HT-29 (cell line): ENCODE data around the gene PEX13. TPM values are rescaled to one million over a fixed set of nuclear protein-coding genes. Genes with fewer than 3 reads are reported as not detected.
"Not testable (repeated sequence)": the region's sequence is repeated elsewhere in the genome, so short reads cannot be mapped to it uniquely, and the experiment has no call there.

Source experiments
- DNase-seq: peaks from one replicate; pipeline ENCODE4 v3.0.0-alpha.2; 2015; ENCODE audit warnings: low spot score
- total RNA-seq: library from RNA; depleted of rRNA; stranded (reverse); fragments of >200 nt; shearing (Covaris generic); gene quantifications from 2 replicates; pipeline ENCODE4 v1.2.3, GENCODE V29; 2014

The PEX13 gene
- total RNA-seq, 1 experiment from 2014 or later, result 19.8 TPM

DNA sequence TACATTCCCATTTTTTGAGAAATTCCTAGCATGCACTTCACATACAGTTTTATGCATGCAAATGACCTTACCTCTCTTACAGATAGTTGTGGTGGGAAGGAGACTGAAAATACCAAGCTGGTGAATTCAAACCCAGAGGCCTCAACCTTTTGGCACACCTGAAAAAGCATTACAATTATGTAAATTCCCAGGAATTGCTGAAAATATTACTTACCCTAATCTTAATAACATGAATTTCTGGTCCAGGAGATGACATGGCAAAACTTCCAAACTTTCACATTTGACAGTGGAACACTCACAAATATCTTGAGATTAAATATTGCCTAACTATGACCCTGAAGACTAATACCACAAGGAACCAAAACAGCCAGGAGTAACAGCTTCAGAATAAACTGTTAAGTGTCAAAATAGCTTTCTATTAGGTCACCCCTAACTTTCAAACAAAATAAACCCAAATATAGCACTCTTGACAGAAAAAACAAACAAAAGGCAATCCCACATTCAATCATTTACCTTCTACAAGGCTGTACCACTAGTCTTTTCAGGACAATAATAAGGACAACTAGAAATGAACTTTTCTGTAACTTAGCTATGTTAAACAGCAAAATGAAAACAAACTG, 10.9 kb upstream of the PEX13 start:
- DNase-seq, result no peak

DNA sequence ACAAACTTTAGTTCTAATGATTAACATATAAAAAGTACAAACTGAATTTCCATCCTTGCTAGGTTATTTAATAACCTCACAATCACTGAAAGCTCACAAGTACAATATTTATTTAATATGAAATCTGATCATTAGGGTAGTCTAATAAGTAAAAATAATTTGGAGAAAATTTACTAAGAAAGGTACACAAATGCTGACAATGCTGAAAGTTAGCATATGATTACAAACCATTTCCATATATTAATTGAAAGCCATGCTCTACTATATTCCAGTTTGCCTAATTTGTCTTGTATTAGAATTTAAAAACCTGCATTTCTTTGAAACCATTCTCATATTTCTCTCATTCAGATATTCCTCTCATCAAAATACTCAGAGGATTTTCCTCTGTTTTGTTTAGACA, 8.2 kb upstream of the PEX13 start:
- DNase-seq, result no peak

DNA sequence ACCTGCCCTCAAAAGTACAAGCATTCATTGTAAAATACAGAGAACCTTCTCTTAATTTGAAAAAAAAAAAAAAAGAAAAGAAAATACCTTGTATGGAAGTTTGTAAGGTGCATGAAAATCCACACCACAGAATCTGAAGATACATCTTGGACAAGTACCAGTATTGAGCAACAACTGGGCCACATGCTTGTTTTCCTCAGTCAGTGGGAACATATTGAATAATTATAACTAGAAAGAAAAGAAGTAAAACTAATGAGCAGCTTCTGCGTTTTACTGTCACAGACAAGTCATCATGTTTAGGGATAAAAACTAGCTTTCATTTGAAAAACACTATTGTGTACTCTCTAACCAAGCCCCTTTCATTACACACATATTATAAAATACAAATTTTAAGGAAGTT, 5.8 kb upstream of the PEX13 start:
- DNase-seq, result no peak

DNA sequence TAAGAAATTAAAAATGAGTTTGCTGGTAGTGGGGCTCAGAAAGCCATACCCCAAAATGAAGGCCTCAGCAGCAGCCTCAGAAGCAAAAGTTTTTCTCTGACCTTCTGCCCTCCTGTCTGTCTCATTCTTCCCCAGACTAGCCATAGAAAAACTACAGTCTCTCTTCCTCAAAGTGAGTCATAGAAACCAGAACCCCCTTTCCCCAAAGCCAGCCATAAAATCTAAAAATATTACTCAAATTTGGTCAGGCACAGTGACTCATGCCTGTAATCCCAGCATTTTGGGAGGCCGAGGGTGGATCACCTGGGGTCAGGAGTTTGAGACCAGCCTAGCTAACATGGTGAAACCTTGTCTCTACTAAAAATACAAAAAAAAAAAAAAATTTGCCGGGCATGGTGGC, 5.2 kb upstream of the PEX13 start:
- not testable (repeated sequence) for DNase-seq

DNA sequence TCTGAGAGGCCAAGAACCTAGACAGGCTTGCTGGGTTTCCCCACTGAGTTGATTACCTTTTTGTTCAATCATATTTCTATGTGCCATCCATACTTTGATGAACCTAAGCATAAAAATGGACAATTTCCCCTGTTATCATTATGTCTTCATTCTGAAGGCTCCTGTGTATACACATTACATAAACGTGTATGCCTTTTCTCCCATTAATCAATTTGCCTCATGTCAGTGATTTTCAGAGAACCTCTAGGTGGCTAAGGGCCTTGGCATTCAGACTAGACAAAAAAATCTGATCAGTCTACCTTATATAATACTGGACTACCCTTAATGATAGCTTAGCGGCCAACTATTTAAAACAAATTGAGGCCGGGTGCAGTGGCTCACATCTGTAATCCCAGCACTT, 4.1 kb upstream of the PEX13 start:
- DNase-seq, result no peak

DNA sequence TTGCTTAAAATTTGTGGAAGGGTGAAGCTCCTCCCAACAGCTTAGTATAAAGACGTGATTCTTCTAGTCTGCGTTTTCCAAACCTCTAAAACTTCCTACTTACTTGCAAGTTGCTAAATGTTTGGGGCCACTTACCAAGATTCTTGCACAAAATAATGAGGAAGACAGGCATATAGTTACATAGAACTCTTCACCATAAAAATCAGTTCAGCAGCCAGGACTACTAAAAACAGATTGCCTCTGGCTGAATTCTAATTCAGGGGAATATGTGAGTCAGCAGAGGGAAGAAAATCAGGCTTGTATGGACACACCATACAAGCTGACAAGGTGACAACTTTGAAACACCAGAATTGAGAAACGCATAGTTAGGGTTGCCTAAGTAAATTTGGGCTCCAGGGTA, 2.8 kb upstream of the PEX13 start:
- no peak for DNase-seq

DNA sequence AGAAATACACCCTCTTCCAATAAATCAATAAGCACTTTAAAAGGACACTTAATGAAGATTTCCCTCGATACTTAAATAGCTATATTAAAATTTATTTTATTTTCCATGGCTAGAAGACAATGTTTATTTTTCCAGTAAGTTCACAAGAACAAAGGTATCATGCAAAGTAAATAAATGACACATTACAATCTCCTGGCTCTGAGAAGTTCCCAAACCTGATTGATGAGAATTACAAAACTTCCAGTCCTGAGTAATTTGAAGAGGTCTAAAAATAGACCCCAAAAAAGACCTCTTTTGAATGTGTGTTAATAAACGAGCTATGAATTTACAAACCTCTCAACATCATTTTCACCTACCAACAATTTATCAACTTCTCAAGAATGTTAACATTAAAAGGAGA, 1.5 kb upstream of the PEX13 start:
- peak; percentile 75 for DNase-seq

DNA sequence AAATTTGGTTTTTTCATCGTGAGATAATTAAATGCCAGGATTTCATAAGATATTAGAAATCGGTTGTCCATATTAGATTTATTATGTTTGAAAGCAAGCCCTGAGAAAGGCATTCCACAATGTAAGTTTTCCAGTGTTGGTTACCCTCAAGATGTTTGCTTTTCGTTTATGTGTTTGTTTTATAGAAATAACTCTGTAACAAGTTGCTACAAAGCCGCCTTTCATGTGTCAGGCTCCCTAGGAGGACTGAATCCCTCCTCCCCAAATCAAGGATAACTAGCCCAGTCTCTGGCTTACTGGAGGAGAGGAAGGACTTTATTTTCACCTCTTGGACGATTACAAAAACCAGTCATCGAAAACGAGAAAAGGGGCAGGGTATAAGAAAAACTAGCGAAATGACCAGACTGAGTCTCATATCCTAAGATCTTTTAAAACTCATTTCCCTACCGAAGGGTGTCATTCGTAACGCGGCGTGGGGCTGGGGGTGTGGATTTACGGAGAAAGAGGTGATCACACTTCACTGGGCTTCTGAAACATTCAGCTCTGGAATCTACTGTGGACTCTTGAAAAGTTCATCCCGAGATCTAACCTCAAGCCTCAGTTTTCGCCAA, 1.0 kb upstream of the PEX13 start:
- peak; percentile 63 for DNase-seq

DNA sequence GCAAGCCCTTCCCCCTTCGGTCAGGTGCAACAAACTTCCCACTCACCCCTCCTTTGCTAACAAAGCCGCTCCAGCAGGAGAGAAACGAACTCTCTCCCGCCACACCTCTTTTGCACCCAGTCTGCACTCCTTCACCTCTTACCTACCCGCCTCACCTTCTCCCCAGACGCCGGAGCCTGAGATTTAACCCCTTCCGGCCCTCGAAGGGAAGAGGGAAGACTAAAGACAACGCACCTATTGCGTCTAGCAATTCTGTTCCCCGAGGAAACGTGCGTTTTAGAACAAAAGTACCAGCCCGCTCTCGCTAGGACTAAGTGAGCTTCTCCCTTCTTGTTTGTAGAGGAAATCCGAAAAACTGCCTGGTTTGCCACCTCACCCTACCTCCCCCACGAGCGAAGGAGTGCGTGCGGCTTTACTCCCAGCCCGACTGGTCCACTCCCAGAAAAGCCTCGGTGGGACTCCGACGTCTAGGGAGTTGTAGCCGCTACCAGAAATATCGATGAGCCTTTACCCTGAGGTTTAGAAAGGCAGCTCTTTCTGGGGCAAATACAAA, 441 bp upstream of the PEX13 start:
- DNase-seq, result peak; percentile 95

DNA sequence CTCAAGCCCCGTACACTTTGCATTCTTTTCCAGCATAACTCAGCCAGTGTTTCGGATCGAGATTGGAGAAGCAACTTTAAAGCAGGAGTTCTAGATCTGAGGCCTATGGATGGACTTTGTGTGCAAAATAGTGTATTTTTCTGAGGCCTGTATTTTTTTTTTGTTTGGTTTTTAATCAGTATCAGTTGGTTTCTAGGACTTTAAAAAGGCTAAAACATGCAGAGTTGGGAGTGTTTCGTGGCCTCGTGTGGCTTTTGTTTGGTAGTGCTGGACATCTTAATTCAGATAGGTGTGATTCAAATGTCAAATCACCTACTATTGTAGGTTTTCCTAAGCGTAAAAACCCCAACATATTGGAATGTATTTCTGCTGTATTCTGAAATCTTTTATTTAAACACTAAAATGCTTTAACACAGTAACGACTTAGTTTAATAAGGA, 817 bp downstream of the PEX13 start:
- peak; percentile 70 for DNase-seq

DNA sequence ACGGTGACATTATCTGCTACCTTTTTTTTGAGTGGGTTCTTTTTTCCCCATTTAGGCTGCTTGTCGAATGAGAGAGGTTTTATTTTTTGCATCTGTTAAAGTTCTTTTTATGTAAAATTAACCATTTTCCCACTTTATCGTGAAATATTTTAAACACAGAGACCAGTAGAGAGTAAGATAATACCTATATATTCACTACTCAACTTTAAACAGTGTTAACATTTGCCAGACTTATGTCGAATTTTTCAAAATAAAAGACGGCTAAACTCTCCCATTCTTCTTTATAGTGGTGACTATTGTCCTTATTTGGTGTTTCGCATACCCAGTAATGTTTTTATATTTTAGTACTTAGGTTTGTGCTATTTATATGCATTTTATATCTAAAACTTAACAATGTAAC, 1.3 kb downstream of the PEX13 start:
- no peak for DNase-seq

DNA sequence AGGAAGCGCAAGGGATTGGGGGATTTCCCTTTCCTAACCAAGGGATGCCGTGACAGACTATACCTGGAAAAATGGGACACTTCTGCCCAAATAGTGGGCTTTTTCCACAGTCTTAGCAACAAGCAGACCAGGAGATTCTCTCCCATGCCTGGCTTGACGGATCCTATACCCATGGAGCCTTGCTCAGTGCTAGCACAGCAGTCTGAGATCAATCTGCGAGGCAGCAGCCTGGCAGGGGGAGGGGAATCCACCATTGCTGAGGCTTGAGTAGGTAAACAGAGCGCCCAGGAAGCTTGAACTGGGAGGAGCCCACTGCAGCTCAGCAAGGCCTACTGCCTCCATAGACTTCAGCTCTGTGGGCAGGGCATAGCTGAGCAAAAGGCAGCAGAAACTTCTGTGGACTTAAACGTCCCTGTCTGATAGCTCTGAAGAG, 3.7 kb downstream of the PEX13 start:
- no peak for DNase-seq

DNA sequence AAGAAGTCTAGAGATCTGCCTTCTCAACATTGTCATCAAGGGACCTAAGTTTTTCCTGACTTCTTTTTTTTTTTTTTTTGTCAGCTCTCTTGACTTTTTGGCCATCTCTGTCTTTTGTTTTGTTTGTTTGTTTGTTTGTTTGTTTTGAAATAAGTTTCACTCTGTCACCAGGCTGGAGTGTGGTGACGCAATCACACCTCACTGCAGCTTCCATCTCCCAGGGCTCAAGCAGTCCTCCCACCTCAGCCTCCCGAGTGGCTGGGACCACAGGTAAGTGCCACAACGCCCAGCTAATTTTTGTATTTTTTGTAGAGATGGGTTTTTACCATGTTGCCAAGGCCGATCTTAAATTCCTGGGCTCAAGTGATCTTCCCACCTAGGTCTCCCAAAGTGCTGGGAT, 6.2 kb downstream of the PEX13 start:
- no peak for DNase-seq

DNA sequence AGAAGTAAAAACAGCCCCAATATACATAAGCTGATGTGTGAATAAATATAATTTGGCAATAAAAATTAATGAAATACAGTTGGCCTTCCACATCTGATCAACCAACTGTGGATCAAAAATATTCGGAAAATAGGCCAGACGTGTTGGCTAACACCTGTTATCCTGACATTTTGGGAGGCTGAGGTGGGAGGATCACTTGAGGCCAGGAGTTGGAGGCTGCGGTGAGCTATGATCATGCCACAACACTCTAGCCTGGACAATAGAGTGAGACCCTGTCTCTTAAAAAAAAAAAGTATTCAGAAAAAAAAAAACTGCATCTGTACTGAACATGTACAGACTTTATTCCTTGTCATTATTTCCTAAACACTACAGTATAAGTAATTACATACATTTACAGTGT, 12.0 kb downstream of the PEX13 start:
- DNase-seq, result no peak

DNA sequence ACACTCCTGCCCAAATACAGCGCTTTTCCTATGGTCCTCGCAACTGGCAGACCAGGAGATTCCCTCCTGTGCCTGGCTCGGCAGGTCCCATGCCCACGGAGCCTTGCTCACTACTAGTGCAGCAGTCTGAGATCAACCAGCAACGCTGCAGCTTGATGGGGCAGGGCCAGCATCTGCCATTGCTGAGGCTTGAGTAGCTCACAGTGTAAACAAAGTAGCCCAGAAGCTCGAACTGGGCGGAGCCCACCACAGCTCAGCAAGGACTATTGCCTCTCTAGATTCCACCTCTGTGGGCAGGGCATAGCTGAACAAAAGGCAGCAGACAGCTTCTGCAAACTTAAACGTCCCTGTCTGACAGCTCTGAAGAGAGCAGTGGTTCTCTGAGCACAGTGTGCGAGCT, 17.1 kb downstream of the PEX13 start:
- not testable (repeated sequence) for DNase-seq

DNA sequence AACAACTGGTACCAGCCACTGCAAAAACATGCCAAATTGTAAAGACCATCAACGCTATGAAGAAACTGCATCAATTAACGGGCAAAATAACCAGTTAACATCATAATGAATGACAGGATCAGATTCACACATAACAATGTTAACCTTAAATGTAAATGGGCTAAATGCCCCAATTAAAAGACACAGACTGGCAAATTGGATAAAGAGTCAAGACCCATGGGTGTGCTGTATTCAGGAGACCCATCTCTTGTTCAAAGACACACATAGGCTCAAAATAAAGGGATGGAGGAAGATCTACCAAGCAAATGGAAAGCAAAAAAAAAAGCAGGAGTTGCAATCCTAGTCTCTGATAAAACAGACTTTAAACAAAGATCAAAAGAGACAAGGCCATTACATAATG, 19.1 kb downstream of the PEX13 start:
- not testable (repeated sequence) for DNase-seq

DNA sequence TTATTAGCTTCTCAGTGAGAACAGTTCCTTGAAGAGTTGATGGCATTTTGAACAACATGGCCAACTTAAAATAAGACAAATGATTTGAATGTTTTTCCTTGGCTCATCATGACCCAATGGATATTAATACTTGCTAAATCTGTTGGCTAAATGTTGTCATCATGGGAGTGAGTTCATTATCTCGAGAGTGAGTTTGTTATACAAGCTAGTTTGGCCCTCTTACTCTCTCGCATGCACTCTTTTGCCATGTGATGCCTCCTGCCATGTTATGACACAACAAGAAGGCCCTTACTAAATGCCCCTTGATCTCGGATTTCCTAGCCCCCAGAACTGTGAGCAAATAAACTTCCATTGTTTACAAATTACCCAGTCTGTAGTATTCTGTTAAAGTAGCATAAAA, 25.3 kb downstream of the PEX13 start:
- no peak for DNase-seq

DNA sequence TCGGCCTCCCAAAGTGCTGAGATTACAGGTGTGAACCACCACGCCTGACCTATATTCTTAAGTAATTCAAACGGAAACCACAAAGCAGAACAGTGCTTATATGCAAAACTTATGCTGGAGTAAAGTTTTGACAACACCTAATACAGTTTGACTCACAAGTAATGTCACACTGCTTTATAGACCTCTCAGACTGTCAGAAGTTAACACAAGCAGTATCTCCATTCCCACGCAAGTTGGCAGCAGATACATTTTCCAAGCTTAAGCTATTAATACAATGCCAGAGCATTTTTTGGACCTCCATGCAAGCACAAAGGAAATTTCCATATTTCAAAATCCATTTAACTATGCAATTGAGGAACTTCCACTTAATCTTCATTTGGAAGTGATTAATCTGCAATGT, 27.1 kb downstream of the PEX13 start:
- no peak for DNase-seq

DNA sequence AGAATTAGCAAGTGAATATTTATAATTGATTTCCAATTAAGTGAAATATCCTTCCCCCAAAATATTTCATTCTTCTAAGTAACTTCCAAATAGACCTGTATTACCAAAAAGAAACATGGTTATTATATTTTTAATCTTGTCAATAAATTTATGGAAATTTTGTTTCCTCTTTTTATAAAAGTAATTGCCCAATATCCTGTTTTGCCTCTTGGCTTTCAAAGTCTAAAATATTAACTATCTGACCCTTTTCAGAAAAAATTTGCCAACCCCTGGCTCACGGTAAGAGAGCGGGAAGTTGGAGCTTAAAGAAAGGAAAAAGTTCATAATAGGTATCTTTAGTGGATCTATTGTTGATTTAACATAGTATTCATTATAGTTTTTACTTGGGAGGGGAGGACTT, 27.7 kb downstream of the PEX13 start:
- no peak for DNase-seq

DNA sequence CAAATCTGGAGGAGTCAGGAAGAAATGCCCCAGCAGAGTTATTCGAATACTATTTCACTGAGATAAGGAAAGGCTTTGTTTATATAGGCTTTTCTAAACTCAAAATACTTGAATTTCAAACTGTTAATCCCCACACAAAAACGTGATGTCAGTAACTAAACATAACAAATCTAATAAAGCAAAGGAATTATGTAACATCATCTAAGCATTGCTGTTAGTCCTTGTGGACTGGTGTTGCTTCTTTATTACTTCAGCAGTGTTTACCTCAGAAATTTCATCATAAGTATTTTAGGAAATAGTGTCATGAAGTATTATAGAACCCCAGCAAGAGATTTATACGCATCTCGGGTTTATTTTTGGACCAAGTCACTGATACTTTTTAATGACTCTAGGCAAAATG, 28.5 kb downstream of the PEX13 start:
- no peak for DNase-seq

DNA sequence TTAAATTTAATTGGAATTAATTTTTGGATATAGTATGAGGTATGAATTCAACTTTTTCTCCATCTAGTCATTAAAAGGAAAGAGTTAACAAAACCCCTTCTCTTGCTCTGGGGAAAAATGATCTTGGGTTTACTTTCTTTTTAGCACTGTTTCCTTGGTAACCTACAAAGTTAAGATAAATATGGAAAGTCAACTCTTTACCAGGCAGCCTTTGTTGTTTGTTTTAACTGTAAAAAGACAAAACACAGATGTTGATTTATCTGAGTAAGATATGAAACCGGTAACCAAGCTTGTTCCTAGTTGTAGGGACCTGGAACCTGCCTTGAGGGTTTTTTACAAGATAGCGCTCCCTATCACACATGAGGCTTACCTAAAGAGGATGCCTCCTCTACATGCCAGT, 38.0 kb downstream of the PEX13 start:
- DNase-seq, result no peak

DNA sequence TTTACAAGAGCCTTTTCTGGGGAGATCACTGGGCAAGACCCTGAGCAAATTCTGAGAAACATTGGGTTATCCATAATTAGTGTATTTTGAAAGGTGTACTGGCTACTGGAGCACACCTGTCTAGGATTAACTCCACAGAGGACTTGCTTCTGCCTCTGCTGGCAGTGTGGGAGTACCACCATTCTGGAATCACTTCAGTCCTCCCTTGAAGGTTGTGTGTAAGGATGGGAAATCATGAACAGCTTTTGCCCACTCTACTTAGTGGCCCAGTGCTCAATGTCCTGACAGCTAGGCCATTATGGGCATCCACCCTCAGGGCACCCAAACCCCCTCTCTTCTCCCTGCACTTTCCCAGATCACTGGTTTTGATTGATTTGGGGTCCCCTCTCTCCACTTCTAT, 40.0 kb downstream of the PEX13 start:
- no peak for DNase-seq

DNA sequence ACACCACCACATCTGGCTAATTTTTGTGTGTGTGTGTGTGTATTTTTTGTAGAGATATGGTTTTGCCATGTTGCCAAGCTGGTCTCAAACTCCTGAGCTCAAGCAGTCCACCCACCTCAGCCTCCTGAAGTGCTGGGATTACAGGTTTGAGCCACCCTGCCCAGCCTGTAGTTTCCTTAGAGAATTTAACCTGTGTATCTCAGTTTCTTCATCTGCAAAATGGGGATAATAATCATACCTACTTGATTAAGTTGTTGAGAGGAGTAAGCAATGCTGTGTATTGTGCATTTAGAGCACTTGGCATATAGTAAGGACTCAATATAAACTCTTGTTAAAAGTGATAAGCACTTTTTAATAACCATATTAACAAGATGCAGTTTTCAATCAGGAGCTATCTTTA, 41.9 kb downstream of the PEX13 start:
- DNase-seq, result no peak
